ENCODE results near the gene SQSTM1. TPM values are rescaled to one million over a fixed set of nuclear protein-coding genes. Genes with fewer than 3 reads are reported as not detected.

Gene SQSTM1
- total and polyA plus RNA-seq, 9 of the 15 experiments (the other 6 are each of a cell fraction or from before 2014, with no cell fraction given), result 5.6 to 148 (median 64.0) TPM

- no peak for TF ChIP-seq NELFE (IDR thresholded peaks at IDR 0.05; ENCODE audit: insufficient read depth, insufficient read length)
- no peak for TF ChIP-seq GTF2B (IDR thresholded peaks at IDR 0.05; ENCODE audit: extremely low read depth, insufficient read length)
- TF ChIP-seq, protein P1, sequence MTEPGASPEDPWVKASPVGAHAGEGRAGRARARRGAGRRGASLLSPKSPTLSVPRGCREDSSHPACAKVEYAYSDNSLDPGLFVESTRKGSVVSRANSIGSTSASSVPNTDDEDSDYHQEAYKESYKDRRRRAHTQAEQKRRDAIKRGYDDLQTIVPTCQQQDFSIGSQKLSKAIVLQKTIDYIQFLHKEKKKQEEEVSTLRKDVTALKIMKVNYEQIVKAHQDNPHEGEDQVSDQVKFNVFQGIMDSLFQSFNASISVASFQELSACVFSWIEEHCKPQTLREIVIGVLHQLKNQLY (CRISPR knock-in tag; conservative IDR thresholded peaks at IDR 0.05), result 0 out of 4 replicates have a peak, but pooled peaks of 1 of the 2 experiments have one; percentile 10
- no peak for TF ChIP-seq MEIS2 (IDR thresholded peaks at IDR 0.05; ENCODE audit: partially characterized antibody)
- TF ChIP-seq LARP7 (IDR thresholded peaks at IDR 0.05), result no peak
- TF ChIP-seq, protein P2, sequence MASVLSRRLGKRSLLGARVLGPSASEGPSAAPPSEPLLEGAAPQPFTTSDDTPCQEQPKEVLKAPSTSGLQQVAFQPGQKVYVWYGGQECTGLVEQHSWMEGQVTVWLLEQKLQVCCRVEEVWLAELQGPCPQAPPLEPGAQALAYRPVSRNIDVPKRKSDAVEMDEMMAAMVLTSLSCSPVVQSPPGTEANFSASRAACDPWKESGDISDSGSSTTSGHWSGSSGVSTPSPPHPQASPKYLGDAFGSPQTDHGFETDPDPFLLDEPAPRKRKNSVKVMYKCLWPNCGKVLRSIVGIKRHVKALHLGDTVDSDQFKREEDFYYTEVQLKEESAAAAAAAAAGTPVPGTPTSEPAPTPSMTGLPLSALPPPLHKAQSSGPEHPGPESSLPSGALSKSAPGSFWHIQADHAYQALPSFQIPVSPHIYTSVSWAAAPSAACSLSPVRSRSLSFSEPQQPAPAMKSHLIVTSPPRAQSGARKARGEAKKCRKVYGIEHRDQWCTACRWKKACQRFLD (CRISPR knock-in tag; IDR thresholded peaks at IDR 0.05), result no peak
- no peak for TF ChIP-seq BACH1 (tag; IDR thresholded peaks at IDR 0.05)
- TF ChIP-seq, protein P3, sequence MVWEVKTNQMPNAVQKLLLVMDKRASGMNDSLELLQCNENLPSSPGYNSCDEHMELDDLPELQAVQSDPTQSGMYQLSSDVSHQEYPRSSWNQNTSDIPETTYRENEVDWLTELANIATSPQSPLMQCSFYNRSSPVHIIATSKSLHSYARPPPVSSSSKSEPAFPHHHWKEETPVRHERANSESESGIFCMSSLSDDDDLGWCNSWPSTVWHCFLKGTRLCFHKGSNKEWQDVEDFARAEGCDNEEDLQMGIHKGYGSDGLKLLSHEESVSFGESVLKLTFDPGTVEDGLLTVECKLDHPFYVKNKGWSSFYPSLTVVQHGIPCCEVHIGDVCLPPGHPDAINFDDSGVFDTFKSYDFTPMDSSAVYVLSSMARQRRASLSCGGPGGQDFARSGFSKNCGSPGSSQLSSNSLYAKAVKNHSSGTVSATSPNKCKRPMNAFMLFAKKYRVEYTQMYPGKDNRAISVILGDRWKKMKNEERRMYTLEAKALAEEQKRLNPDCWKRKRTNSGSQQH (CRISPR knock-in tag; IDR thresholded peaks at IDR 0.05), result peak; percentile 68; the same call in 1 of the 2 replicates
- TF ChIP-seq ATF1 (CRISPR knock-in tag; IDR thresholded peaks at IDR 0.05), result no peak
- no peak for TF ChIP-seq ATF1 (tag; IDR thresholded peaks at IDR 0.05)
- TF ChIP-seq ZC3H8 (IDR thresholded peaks at IDR 0.05), result no peak
- no peak for TF ChIP-seq ZNF311 (CRISPR knock-in tag; IDR thresholded peaks at IDR 0.05)
- TF ChIP-seq NCOA1 (IDR thresholded peaks at IDR 0.05; ENCODE audit: low read depth), result no peak
- TF ChIP-seq ETV1 (tag; conservative IDR thresholded peaks at IDR 0.05; ENCODE audit: low read depth), result no peak
- TF ChIP-seq ZNF324 (CRISPR knock-in tag; IDR thresholded peaks at IDR 0.05), result no peak
- no peak for TF ChIP-seq DMBX1 (CRISPR knock-in tag; IDR thresholded peaks at IDR 0.05; ENCODE audit: borderline replicate concordance)
- no peak for TF ChIP-seq MCM7 (IDR thresholded peaks at IDR 0.05)
- no peak for TF ChIP-seq ELK1 (CRISPR knock-in tag; IDR thresholded peaks at IDR 0.05)
- TF ChIP-seq KDM4B (IDR thresholded peaks at IDR 0.05; ENCODE audit: borderline replicate concordance in 2 of 2, low read depth in 1 of 2), result no peak
- no peak for TF ChIP-seq ZNF583 (CRISPR knock-in tag; IDR thresholded peaks at IDR 0.05)
- no peak for TF ChIP-seq SIRT6 (IDR thresholded peaks at IDR 0.05; ENCODE audit: low read depth, low read length)
- no peak for TF ChIP-seq ZNF507 (tag; conservative IDR thresholded peaks at IDR 0.05)
- no peak for TF ChIP-seq MAFK (IDR thresholded peaks at IDR 0.05; ENCODE audit: low read length)
- no peak for TF ChIP-seq PHF8 (IDR thresholded peaks at IDR 0.05; ENCODE audit: borderline replicate concordance, low read length)
- no peak for TF ChIP-seq KAT8 (IDR thresholded peaks at IDR 0.05; ENCODE audit: low read depth)
These were observed 16.6 kb downstream of the SQSTM1 start (continued) for GRCh38 chr5:179837076-179838011.

Measured in K562 (cell line).